Measurements from ENCODE around the gene SRR.

SRR gene

GRCh38 chr17:2279707-2280106 is 24.0 kb upstream of the SRR start:
- Histone ChIP-seq H3K9me3 (ENCODE audit: insufficient read depth, low read length) (no peaks in the 10 kb centered on the region), H3K36me3 (ENCODE audit: insufficient read depth, insufficient read length, low read length) (peaks cover 68% of the 10 kb centered on the region), H3K27me3 (ENCODE audit: insufficient read depth, insufficient read length) (no peaks in the 10 kb centered on the region), H3K4me3 (ENCODE audit: insufficient read length, low read depth) (no peak overlapping the region), H3K4me1 (ENCODE audit: insufficient read depth, insufficient read length) (no peaks in the 10 kb centered on the region), H3K9ac (ENCODE audit: insufficient read length, low read depth) (no peak overlapping the region)
- TF ChIP-seq SUZ12 (IDR thresholded peaks at IDR 0.05; ENCODE audit: extremely low read depth, insufficient read depth, insufficient read length) (no peak), YY1 (IDR thresholded peaks at IDR 0.05; ENCODE audit: insufficient read depth, insufficient read length) (no peak), ZNF274 (IDR thresholded peaks at IDR 0.05; ENCODE audit: low read depth, low read length) (no peak)
- DNase-seq (ENCODE audit: low read depth, low spot score) = no peak

- H3K27me3 ChIP-seq (ENCODE audit: insufficient read depth, insufficient read length) = no peaks in the 10 kb centered on the region
- H3K9me3 ChIP-seq (ENCODE audit: insufficient read depth, low read length) = no peaks in the 10 kb centered on the region
- no peak overlapping the region for H3K9ac ChIP-seq (ENCODE audit: insufficient read length, low read depth)
- H3K4me1 ChIP-seq (ENCODE audit: insufficient read depth, insufficient read length) = no peaks in the 10 kb centered on the region
- no peak for DNase-seq (ENCODE audit: low read depth, low spot score)
- H3K4me3 ChIP-seq (ENCODE audit: insufficient read length, low read depth) = no peak overlapping the region
- no peak for TF ChIP-seq ZNF274 (IDR thresholded peaks at IDR 0.05; ENCODE audit: low read depth, low read length)
- no peak for TF ChIP-seq YY1 (IDR thresholded peaks at IDR 0.05; ENCODE audit: insufficient read depth, insufficient read length)
- no peak for TF ChIP-seq SUZ12 (IDR thresholded peaks at IDR 0.05; ENCODE audit: extremely low read depth, insufficient read depth, insufficient read length)
- H3K36me3 ChIP-seq (ENCODE audit: insufficient read depth, insufficient read length, low read length) = peaks cover 67% of the 10 kb centered on the region
Observed at GRCh38 chr17:2282297-2282873, 21.4 kb upstream of the SRR start.

- Histone ChIP-seq H3K4me3 (ENCODE audit: insufficient read length, low read depth) (no peak overlapping the region), H3K9ac (ENCODE audit: insufficient read length, low read depth) (no peak overlapping the region), H3K4me1 (ENCODE audit: insufficient read depth, insufficient read length) (no peaks in the 10 kb centered on the region), H3K36me3 (ENCODE audit: insufficient read depth, insufficient read length, low read length) (peaks cover 66% of the 10 kb centered on the region), H3K27me3 (ENCODE audit: insufficient read depth, insufficient read length) (no peaks in the 10 kb centered on the region), H3K9me3 (ENCODE audit: insufficient read depth, low read length) (no peaks in the 10 kb centered on the region)
- DNase-seq (ENCODE audit: low read depth, low spot score) = no peak
- no peak for TF ChIP-seq SUZ12 (IDR thresholded peaks at IDR 0.05; ENCODE audit: extremely low read depth, insufficient read depth, insufficient read length)
- no peak for TF ChIP-seq YY1 (IDR thresholded peaks at IDR 0.05; ENCODE audit: insufficient read depth, insufficient read length)
- no peak for TF ChIP-seq ZNF274 (IDR thresholded peaks at IDR 0.05; ENCODE audit: low read depth, low read length)
Observed at GRCh38 chr17:2283302-2283701, 20.4 kb upstream of the SRR start.

GRCh38 chr17:2289878-2290478 is 13.8 kb upstream of the SRR start:
- no peak overlapping the region for H3K9ac ChIP-seq (ENCODE audit: insufficient read length, low read depth)
- no peak for DNase-seq (ENCODE audit: low read depth, low spot score)
- TF ChIP-seq SUZ12 (IDR thresholded peaks at IDR 0.05; ENCODE audit: extremely low read depth, insufficient read depth, insufficient read length) = no peak
- no peak for TF ChIP-seq ZNF274 (IDR thresholded peaks at IDR 0.05; ENCODE audit: low read depth, low read length)
- no peaks in the 10 kb centered on the region for H3K9me3 ChIP-seq (ENCODE audit: insufficient read depth, low read length)
- peaks cover 58% of the 10 kb centered on the region for H3K36me3 ChIP-seq (ENCODE audit: insufficient read depth, insufficient read length, low read length)
- H3K27me3 ChIP-seq (ENCODE audit: insufficient read depth, insufficient read length) = no peaks in the 10 kb centered on the region
- H3K4me1 ChIP-seq (ENCODE audit: insufficient read depth, insufficient read length) = no peaks in the 10 kb centered on the region
- no peak overlapping the region for H3K4me3 ChIP-seq (ENCODE audit: insufficient read length, low read depth)

GRCh38 chr17:2292100-2292499 is 11.7 kb upstream of the SRR start:
- no peak for TF ChIP-seq ZNF274 (IDR thresholded peaks at IDR 0.05; ENCODE audit: low read depth, low read length)
- TF ChIP-seq SUZ12 (IDR thresholded peaks at IDR 0.05; ENCODE audit: extremely low read depth, insufficient read depth, insufficient read length) = no peak
- no peak for TF ChIP-seq YY1 (IDR thresholded peaks at IDR 0.05; ENCODE audit: insufficient read depth, insufficient read length)
- DNase-seq (ENCODE audit: low read depth, low spot score) = no peak
- Histone ChIP-seq H3K9ac (ENCODE audit: insufficient read length, low read depth) (no peak overlapping the region), H3K27me3 (ENCODE audit: insufficient read depth, insufficient read length) (no peaks in the 10 kb centered on the region), H3K4me1 (ENCODE audit: insufficient read depth, insufficient read length) (no peaks in the 10 kb centered on the region), H3K4me3 (ENCODE audit: insufficient read length, low read depth) (no peak overlapping the region), H3K9me3 (ENCODE audit: insufficient read depth, low read length) (no peaks in the 10 kb centered on the region), H3K36me3 (ENCODE audit: insufficient read depth, insufficient read length, low read length) (peaks cover 74% of the 10 kb centered on the region)

- no peaks in the 10 kb centered on the region for H3K27me3 ChIP-seq (ENCODE audit: insufficient read depth, insufficient read length)
- no peak overlapping the region for H3K4me3 ChIP-seq (ENCODE audit: insufficient read length, low read depth)
- H3K36me3 ChIP-seq (ENCODE audit: insufficient read depth, insufficient read length, low read length) = peaks cover 83% of the 10 kb centered on the region
- no peak overlapping the region for H3K9ac ChIP-seq (ENCODE audit: insufficient read length, low read depth)
- H3K9me3 ChIP-seq (ENCODE audit: insufficient read depth, low read length) = no peaks in the 10 kb centered on the region
- no peak for TF ChIP-seq SUZ12 (IDR thresholded peaks at IDR 0.05; ENCODE audit: extremely low read depth, insufficient read depth, insufficient read length)
- no peak for TF ChIP-seq YY1 (IDR thresholded peaks at IDR 0.05; ENCODE audit: insufficient read depth, insufficient read length)
- no peak for TF ChIP-seq ZNF274 (IDR thresholded peaks at IDR 0.05; ENCODE audit: low read depth, low read length)
- H3K4me1 ChIP-seq (ENCODE audit: insufficient read depth, insufficient read length) = no peaks in the 10 kb centered on the region
- DNase-seq (ENCODE audit: low read depth, low spot score) = no peak
Observed at GRCh38 chr17:2295575-2295974, 8.2 kb upstream of the SRR start.

- Histone ChIP-seq H3K9ac (ENCODE audit: insufficient read length, low read depth) (no peak overlapping the region), H3K4me1 (ENCODE audit: insufficient read depth, insufficient read length) (no peaks in the 10 kb centered on the region), H3K4me3 (ENCODE audit: insufficient read length, low read depth) (no peak overlapping the region), H3K36me3 (ENCODE audit: insufficient read depth, insufficient read length, low read length) (peaks cover 76% of the 10 kb centered on the region), H3K9me3 (ENCODE audit: insufficient read depth, low read length) (no peaks in the 10 kb centered on the region), H3K27me3 (ENCODE audit: insufficient read depth, insufficient read length) (no peaks in the 10 kb centered on the region)
- TF ChIP-seq SUZ12 (IDR thresholded peaks at IDR 0.05; ENCODE audit: extremely low read depth, insufficient read depth, insufficient read length) = no peak
- TF ChIP-seq YY1 (IDR thresholded peaks at IDR 0.05; ENCODE audit: insufficient read depth, insufficient read length) = no peak
- TF ChIP-seq ZNF274 (IDR thresholded peaks at IDR 0.05; ENCODE audit: low read depth, low read length) = no peak
- no peak for DNase-seq (ENCODE audit: low read depth, low spot score)
Observed at GRCh38 chr17:2297023-2297422, 6.7 kb upstream of the SRR start.
